ENCODE measurements around the gene PPP6R3.

DNA sequence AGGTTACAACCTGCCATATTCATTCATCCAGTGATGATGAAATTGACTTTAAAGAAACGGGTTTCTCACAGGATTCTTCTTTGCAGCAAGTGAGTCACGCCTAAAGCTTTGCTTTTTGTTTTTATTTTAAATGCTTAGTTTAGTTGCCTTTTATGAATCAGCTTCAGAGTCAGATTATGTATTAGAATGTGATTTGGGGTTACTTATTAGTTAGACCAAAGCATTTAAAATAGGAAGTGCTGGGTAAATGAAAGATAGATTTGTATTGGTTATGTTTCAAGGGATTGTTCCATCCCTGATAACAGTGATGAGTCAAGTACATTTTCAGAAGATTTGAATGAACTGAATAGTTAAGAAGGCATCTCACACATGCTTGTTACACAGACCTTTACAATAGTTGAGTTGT, 122.5 kb downstream of the PPP6R3 start:
- TF ChIP-seq POLR2AphosphoS5 (IDR thresholded peaks at IDR 0.05; ENCODE audit: insufficient read depth, low read depth, low read length), result no peak
- TF ChIP-seq, protein P1, sequence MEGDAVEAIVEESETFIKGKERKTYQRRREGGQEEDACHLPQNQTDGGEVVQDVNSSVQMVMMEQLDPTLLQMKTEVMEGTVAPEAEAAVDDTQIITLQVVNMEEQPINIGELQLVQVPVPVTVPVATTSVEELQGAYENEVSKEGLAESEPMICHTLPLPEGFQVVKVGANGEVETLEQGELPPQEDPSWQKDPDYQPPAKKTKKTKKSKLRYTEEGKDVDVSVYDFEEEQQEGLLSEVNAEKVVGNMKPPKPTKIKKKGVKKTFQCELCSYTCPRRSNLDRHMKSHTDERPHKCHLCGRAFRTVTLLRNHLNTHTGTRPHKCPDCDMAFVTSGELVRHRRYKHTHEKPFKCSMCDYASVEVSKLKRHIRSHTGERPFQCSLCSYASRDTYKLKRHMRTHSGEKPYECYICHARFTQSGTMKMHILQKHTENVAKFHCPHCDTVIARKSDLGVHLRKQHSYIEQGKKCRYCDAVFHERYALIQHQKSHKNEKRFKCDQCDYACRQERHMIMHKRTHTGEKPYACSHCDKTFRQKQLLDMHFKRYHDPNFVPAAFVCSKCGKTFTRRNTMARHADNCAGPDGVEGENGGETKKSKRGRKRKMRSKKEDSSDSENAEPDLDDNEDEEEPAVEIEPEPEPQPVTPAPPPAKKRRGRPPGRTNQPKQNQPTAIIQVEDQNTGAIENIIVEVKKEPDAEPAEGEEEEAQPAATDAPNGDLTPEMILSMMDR (IDR thresholded peaks at IDR 0.05; ENCODE audit: extremely low read depth in 1 of 2, insufficient read depth in 1 of 2, low read depth in 1 of 2, low read length in 2 of 2), result no peak
- TF ChIP-seq POLR2A (IDR thresholded peaks at IDR 0.05; ENCODE audit: low read depth, low read length), result no peak
- TF ChIP-seq JUN (IDR thresholded peaks at IDR 0.05; ENCODE audit: borderline replicate concordance, insufficient read depth, insufficient read length, low read depth), result no peak
- TF ChIP-seq MYC (IDR thresholded peaks at IDR 0.05; ENCODE audit: low read depth, low read length), result no peak
- TF ChIP-seq MAX (IDR thresholded peaks at IDR 0.05; ENCODE audit: insufficient read depth, insufficient read length), result no peak
- no peak for TF ChIP-seq EZH2 (IDR thresholded peaks at IDR 0.05; ENCODE audit: borderline replicate concordance, low read depth, low read length, severe bottlenecking)

All from endothelial cell of umbilical vein (primary cell).